Astrocyte of the spinal cord (primary cell): ENCODE results near the gene ZNF195.
"Not testable (repeated sequence)": the region's sequence is repeated elsewhere in the genome, so short reads cannot be mapped to it uniquely, and the experiment has no call there.

Source experiments
- DNase-seq: peaks from one replicate; pipeline ENCODE4 v3.0.0; 2011; ENCODE audit warnings: low read depth, low spot score
- H3K4me3 ChIP-seq: 2 replicates; pipeline ENCODE4 v1.5.1; 2011; ENCODE audit warnings: low read depth, mild to moderate bottlenecking, low read length, moderate library complexity
- in situ Hi-C: cut with HindIII; loops from 2 replicates; pipeline ENCODE4 v1.10.0; 2017; ENCODE audit warnings: low sequenced_read_pairs
- TF ChIP-seq, protein P1 (sequence below): IDR thresholded peaks from 2 replicates; pipeline ENCODE4 v1.5.1; 2012; ENCODE audit warnings: low read depth, mild to moderate bottlenecking, low read length, inconsistent platforms

The ZNF195 gene

GRCh38 chr11:3378426-3379423 lies at the start of gene ZNF195:
TSS of gene ZNF195 (minus strand) at chr11:3379146. CDS start at chr11:3379040, 106 bp downstream.
- DNase-seq = peak; percentile 93
- H3K4me3 ChIP-seq = peak within 1 kb of the TSS; percentile 93
- TF ChIP-seq, protein P1, sequence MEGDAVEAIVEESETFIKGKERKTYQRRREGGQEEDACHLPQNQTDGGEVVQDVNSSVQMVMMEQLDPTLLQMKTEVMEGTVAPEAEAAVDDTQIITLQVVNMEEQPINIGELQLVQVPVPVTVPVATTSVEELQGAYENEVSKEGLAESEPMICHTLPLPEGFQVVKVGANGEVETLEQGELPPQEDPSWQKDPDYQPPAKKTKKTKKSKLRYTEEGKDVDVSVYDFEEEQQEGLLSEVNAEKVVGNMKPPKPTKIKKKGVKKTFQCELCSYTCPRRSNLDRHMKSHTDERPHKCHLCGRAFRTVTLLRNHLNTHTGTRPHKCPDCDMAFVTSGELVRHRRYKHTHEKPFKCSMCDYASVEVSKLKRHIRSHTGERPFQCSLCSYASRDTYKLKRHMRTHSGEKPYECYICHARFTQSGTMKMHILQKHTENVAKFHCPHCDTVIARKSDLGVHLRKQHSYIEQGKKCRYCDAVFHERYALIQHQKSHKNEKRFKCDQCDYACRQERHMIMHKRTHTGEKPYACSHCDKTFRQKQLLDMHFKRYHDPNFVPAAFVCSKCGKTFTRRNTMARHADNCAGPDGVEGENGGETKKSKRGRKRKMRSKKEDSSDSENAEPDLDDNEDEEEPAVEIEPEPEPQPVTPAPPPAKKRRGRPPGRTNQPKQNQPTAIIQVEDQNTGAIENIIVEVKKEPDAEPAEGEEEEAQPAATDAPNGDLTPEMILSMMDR = no peak
- in situ Hi-C loops = no loop called here

- H3K4me3 ChIP-seq, DNase-seq, in situ Hi-C loops: not testable (repeated sequence)
Observed at GRCh38 chr11:3428076-3428475, 49.1 kb upstream of the ZNF195 start.

DNA sequence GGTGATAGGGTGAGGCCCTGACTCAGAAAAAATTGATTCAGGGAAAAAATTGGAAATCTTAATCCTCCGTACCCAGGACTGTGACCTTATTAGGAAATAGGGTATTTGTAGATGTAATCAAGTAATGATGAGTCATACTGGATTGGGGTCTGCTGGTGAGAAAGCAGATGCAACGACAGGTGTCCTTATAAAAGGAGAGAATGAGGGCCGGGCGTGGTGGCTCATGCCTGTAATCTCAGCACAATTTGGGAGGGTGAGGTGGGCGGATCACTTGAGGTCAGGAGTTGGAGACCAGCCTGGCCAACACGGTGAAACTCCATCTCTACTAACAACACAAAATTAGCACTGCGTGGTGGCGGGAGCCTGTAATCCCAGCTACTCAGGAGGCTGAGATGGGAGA lies 47.6 kb upstream of the ZNF195 start:
- H3K4me3 ChIP-seq, in situ Hi-C loops, DNase-seq: not testable (repeated sequence)

DNA sequence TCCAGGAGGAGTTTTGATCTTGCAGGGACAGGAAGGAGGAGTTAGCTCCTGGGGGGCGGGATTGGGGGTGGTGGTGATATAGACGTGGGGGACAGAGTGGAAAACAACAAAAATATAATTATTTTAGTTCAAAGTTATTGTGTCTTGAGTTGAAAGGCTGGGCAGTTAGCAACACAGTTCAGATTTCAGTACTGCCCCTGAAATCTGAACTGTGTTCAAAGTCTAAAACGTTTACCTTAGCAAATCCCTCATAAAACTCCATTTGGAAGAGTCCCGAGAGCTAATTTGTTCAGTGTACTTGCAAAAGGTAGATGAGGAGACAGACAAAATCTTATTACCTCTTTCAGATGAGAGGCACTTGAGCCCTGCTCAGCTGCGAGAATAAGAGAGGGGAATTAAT lies 45.0 kb upstream of the ZNF195 start:
- DNase-seq, in situ Hi-C loops, H3K4me3 ChIP-seq: not testable (repeated sequence)

- peak overlapping the region; percentile 51 for H3K4me3 ChIP-seq
- in situ Hi-C loops, DNase-seq: not testable (repeated sequence)
Observed at GRCh38 chr11:3423138-3423731, 44.3 kb upstream of the ZNF195 start.

DNA sequence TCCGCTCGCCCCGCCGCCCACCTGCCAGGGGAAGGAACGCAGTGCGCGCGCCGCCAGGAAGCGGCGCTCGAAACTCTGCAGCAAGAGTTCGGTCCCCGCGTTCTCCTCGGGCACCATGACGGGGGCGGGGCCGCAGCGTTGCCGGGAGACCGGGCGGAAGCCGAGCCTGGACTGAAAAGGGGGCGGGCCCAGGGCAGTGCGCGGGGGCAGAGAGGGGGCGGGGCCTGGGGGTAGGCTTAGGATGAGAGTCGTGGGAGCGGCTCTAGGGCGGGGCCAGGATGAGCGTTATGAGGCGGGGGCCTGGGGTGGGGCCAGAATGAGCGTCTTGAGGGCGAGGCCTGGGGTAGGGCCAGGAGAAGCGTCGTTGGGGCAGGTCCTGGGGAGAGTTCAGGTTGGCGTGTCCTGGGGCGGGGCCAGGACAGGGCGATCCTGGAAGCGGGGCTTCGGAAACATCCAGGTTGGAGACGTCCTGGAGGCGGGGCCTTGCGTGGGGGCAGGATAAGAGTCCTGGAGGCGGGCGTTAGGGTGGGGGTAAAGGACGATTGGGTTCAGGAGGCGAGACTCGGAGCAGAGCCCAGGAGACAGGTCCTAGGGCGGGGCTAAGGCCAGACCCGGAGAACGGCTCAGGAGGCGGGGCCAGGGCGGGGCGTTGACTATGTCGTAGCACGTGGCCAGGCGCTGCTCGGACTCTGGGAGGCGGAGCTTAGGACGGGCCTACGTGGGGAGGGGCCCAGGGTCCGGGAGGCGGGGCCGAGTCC lies 43.6 kb upstream of the ZNF195 start:
- in situ Hi-C loops = not testable (repeated sequence)
- peak overlapping the region; percentile 56 for H3K4me3 ChIP-seq
- DNase-seq = peak; percentile 94

GRCh38 chr11:3421608-3422379 lies 42.8 kb upstream of the ZNF195 start:
- in situ Hi-C loops = not testable (repeated sequence)
- peak; percentile 3 for DNase-seq
- peak overlapping the region; percentile 56 for H3K4me3 ChIP-seq

- DNase-seq, in situ Hi-C loops, H3K4me3 ChIP-seq: not testable (repeated sequence)
Observed at GRCh38 chr11:3420281-3421042, 41.5 kb upstream of the ZNF195 start.

DNA sequence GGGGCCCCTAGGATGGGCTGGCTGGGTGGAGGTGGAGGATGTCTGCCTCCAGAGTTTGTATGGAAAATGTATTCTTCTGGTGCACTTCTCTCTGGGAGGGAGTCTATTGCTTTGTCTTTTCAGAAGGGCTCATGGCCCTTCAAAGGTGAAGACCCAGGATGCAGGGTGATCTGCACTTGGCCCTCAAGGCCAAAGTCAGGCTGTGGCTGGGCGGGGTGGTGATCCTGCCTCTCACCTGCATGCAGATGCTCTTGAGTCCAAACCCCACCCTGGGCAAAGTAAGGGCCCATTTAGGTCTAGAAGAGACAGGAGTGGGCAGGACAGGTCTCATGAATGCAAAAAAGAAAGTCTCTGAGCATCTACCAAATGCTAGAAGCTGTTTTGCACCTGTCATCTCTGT lies 40.5 kb upstream of the ZNF195 start:
- in situ Hi-C loops = not testable (repeated sequence)

GRCh38 chr11:3417047-3417446 lies 38.1 kb upstream of the ZNF195 start:
- TF ChIP-seq, protein P1 = peak; percentile 51
- DNase-seq = peak; percentile 17
- H3K4me3 ChIP-seq, in situ Hi-C loops: not testable (repeated sequence)

More for the DNA sequence above, 40.5 kb upstream of the ZNF195 start:
- not testable (repeated sequence) for DNase-seq, H3K4me3 ChIP-seq

DNA sequence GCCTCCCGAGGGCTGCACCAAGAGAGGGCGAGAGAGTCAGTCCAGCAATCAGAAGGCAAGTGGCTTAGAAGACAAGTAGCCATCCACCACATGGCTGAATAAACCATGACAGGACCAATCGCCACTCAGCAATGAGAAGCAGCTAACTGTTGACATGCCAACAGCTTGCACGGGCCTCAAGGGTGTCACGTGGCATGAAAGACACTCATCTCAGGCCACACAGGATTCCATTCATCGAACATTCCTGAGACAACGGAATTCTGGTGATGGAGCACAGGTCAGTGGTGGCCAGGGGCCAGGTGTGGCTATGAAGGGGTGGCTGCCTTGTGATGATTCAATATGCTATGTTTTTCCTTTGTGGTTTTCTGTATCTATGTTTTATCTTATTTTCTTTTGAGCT lies 36.4 kb upstream of the ZNF195 start:
- H3K4me3 ChIP-seq, DNase-seq, in situ Hi-C loops: not testable (repeated sequence)

DNA sequence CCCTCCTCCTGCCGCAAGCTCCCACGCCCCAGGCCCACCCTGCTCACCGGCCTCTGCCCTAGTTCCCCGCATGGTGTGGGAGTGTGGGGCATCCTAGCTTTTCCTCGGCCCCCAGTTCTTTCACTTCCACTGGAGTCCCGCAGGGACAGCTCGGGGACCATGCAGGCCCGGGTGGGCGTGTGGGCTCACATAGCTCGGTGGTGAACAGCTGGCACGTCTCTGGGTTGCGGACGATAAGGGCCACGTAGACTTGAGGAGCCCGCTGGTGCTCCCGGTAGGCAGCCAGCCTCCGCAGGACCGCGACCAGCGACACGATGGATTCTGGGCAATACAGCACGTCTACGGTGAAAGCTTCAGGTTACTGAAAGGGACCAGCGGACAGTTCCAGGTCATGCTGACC lies 34.7 kb upstream of the ZNF195 start:
- DNase-seq, H3K4me3 ChIP-seq, in situ Hi-C loops: not testable (repeated sequence)
